DOHH2 (cell line): ENCODE data around the gene MANEAL.

Source experiments
- H3F3A ChIP-seq: fragments of 200-600 bp; sonication (generic), shearing (Covaris generic); 2 replicates; pipeline ENCODE4 v1.6.0; 2016; ENCODE audit warnings: antibody characterized with exemption, mild to moderate bottlenecking; ENCODE audit not compliant: control insufficient read depth, insufficient read depth
- H3K27ac ChIP-seq: fragments of 200-600 bp; sonication (generic); 2 replicates; pipeline ENCODE4 v1.5.1; 2014; ENCODE audit warnings: low read depth, mild to moderate bottlenecking, low read length, moderate library complexity
- H3K27me3 ChIP-seq: fragments of 200-600 bp; sonication (generic); 2 replicates; pipeline ENCODE4 v1.6.1; 2014; ENCODE audit warnings: mild to moderate bottlenecking, low read length, mixed read lengths; ENCODE audit not compliant: control insufficient read depth
- H3K36me3 ChIP-seq: fragments of 200-600 bp; sonication (generic); 2 replicates; pipeline ENCODE4 v1.6.1; 2014; ENCODE audit warnings: mild to moderate bottlenecking, low read length, moderate library complexity, mixed read lengths; ENCODE audit not compliant: control insufficient read depth
- H3K4me1 ChIP-seq: fragments of 200-600 bp; sonication (generic); 2 replicates; pipeline ENCODE4 v1.6.1; 2014; ENCODE audit warnings: mild to moderate bottlenecking, low read length, mixed read lengths; ENCODE audit not compliant: control insufficient read depth
- H3K4me2 ChIP-seq: fragments of 200-600 bp; sonication (generic); 2 replicates; pipeline ENCODE4 v1.6.0; 2014; ENCODE audit warnings: mild to moderate bottlenecking, low read length, moderate library complexity
- H3K4me3 ChIP-seq: fragments of 200-600 bp; sonication (generic); 2 replicates; pipeline ENCODE4 v1.5.1; 2014; ENCODE audit warnings: mild to moderate bottlenecking, low read length, mixed read lengths
- H3K79me2 ChIP-seq: fragments of 200-600 bp; sonication (generic); 2 replicates; pipeline ENCODE4 v1.6.1; 2014; ENCODE audit warnings: mild to moderate bottlenecking, low read length, mixed read lengths; ENCODE audit not compliant: control insufficient read depth
- H3K9me2 ChIP-seq: fragments of 200-600 bp; sonication (generic); replicated peaks from 2 replicates; pipeline ENCODE4 v1.6.1; 2014; ENCODE audit warnings: mild to moderate bottlenecking, low read length, mixed read lengths; ENCODE audit not compliant: control insufficient read depth
- H3K9me3 ChIP-seq: fragments of 200-600 bp; sonication (generic); 2 replicates; pipeline ENCODE4 v1.6.1; 2014; ENCODE audit warnings: antibody characterized with exemption, low read length, mixed read lengths; ENCODE audit not compliant: control insufficient read depth, insufficient read depth
- H4K20me1 ChIP-seq: fragments of 200-600 bp; sonication (generic); 2 replicates; pipeline ENCODE4 v1.6.0; 2014; ENCODE audit warnings: low read depth, mild to moderate bottlenecking, antibody characterized with exemption, low read length, moderate library complexity; ENCODE audit not compliant: control insufficient read depth, insufficient read depth
- CTCF ChIP-seq: fragments of 200-600 bp; sonication (generic); IDR thresholded peaks from one replicate; pipeline ENCODE4 v1.5.1; 2014; ENCODE audit warnings: antibody characterized with exemption, mild to moderate bottlenecking, low read depth, low read length; ENCODE audit not compliant: poor library complexity, severe bottlenecking
- EZH2phosphoT487 ChIP-seq: fragments of 200-600 bp; sonication (generic); IDR thresholded peaks from 2 replicates; pipeline ENCODE4 v1.6.1; 2017; ENCODE audit warnings: borderline replicate concordance, mild to moderate bottlenecking, antibody characterized with exemption, low read length, moderate library complexity, mixed read lengths

Gene MANEAL

GRCh38 chr1:37845049-37845646, 51.5 kb downstream of the MANEAL start:
- Histone ChIP-seq H4K20me1 (no peaks in the 10 kb centered on the region; the same call in 1 of the 2 replicates), H3K79me2 (peaks cover 70% of the 10 kb centered on the region), H3K9me2 (no peaks in the 10 kb centered on the region), H3F3A (no peaks in the 10 kb centered on the region), H3K4me1 (peaks cover 6% of the 10 kb centered on the region), H3K4me3 (no peak overlapping the region), H3K27ac (no peak overlapping the region), H3K36me3 (peaks cover 47% of the 10 kb centered on the region), H3K4me2 (no peak overlapping the region), H3K27me3 (no peaks in the 10 kb centered on the region), H3K9me3 (no peaks in the 10 kb centered on the region)
- TF ChIP-seq CTCF: no peak
- TF ChIP-seq EZH2phosphoT487: no peak

DNA sequence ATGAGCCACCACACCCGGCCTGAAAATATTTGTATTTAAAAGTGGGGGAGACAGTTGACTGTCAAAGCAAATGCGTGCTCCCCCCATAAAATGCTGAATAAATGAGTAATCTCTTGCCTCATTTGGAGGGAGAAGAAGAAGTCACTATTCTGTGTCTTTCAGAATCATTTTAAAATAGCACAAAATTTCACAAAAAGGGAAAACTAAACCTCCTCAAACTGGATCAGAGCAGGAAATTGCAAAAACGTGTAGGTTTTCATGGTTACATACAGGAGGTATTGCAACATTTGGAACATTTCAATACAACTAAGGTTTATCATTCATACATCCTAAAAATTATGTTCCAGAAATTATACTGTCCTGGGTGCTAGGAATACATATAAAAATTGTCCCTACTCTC, 52.1 kb downstream of the MANEAL start:
- no peak overlapping the region for H3K4me2 ChIP-seq
- H3K79me2 ChIP-seq: peaks cover 76% of the 10 kb centered on the region
- H3K4me1 ChIP-seq: peaks cover 6% of the 10 kb centered on the region
- H3K36me3 ChIP-seq: peaks cover 46% of the 10 kb centered on the region
- no peak overlapping the region for H3K4me3 ChIP-seq
- no peaks in the 10 kb centered on the region; the same call in 1 of the 2 replicates for H4K20me1 ChIP-seq
- no peaks in the 10 kb centered on the region for H3K27me3 ChIP-seq
- H3K9me2 ChIP-seq: no peaks in the 10 kb centered on the region
- H3F3A ChIP-seq: no peaks in the 10 kb centered on the region
- TF ChIP-seq CTCF (no peak), EZH2phosphoT487 (no peak)
- H3K27ac ChIP-seq: no peak overlapping the region
- no peaks in the 10 kb centered on the region for H3K9me3 ChIP-seq

- Histone ChIP-seq H3K9me3 (no peaks in the 10 kb centered on the region), H3K4me2 (no peak overlapping the region), H3K9me2 (no peaks in the 10 kb centered on the region), H3F3A (0 out of 2 replicates have a peak, but pooled peaks cover 4% of the 10 kb centered on the region), H3K36me3 (peaks cover 48% of the 10 kb centered on the region), H3K4me1 (peaks cover 13% of the 10 kb centered on the region), H4K20me1 (no peaks in the 10 kb centered on the region; the same call in 1 of the 2 replicates), H3K79me2 (peaks cover 86% of the 10 kb centered on the region), H3K27ac (no peak overlapping the region), H3K27me3 (no peaks in the 10 kb centered on the region), H3K4me3 (no peak overlapping the region)
- no peak for TF ChIP-seq CTCF
- TF ChIP-seq EZH2phosphoT487: no peak
Measured at GRCh38 chr1:37846647-37847339, 53.1 kb downstream of the MANEAL start.
